GM12875 (cell line): ENCODE data around the gene NKTR.

Experiments
- H3K4me3 ChIP-seq: one replicate; pipeline ENCODE4 v1.5.1; 2011; ENCODE audit warnings: low read depth, low read length, control low read depth
- CTCF ChIP-seq: IDR thresholded peaks from 2 replicates; pipeline ENCODE4 v1.5.1; 2011; ENCODE audit warnings: low read depth, mild to moderate bottlenecking, control low read depth, inconsistent platforms, low read length, moderate library complexity, borderline replicate concordance; ENCODE audit not compliant: insufficient read depth

Gene NKTR

GRCh38 chr3:42600958-42601675, 631 bp downstream of the NKTR start:
- H3K4me3 ChIP-seq, result peak overlapping the region; percentile 96
- 0 out of 2 replicates have a peak, but pooled peaks have one; percentile 4 for TF ChIP-seq CTCF

GRCh38 chr3:42601896-42602581, 1.6 kb downstream of the NKTR start:
- TF ChIP-seq CTCF, result no peak
- peak overlapping the region; percentile 96 for H3K4me3 ChIP-seq

GRCh38 chr3:42602961-42603360, 2.5 kb downstream of the NKTR start:
- H3K4me3 ChIP-seq, result no peak overlapping the region
- TF ChIP-seq CTCF, result no peak

GRCh38 chr3:42605546-42606173, 5.2 kb downstream of the NKTR start:
- no peak for TF ChIP-seq CTCF
- H3K4me3 ChIP-seq, result no peak overlapping the region

- no peak overlapping the region for H3K4me3 ChIP-seq
- no peak for TF ChIP-seq CTCF
Observed at GRCh38 chr3:42608581-42608980, 8.1 kb downstream of the NKTR start.

GRCh38 chr3:42610976-42611375, 10.5 kb downstream of the NKTR start:
- no peak overlapping the region for H3K4me3 ChIP-seq
- no peak for TF ChIP-seq CTCF

- TF ChIP-seq CTCF, result no peak
- no peak overlapping the region for H3K4me3 ChIP-seq
Observed at GRCh38 chr3:42612217-42612616, 11.7 kb downstream of the NKTR start.
